ENCODE results near the gene MARK4.

GRCh38 chr19:45293682-45294081 lies 42.6 kb downstream of the MARK4 start:
- TF ChIP-seq TAF1 (IDR thresholded peaks at IDR 0.05; ENCODE audit: low read depth) = no peak
- no peak for TF ChIP-seq YY1 (IDR thresholded peaks at IDR 0.05; ENCODE audit: low read depth)
- no peak for TF ChIP-seq CREB1 (IDR thresholded peaks at IDR 0.05; ENCODE audit: low read depth)
- no peak for TF ChIP-seq FOXM1 (IDR thresholded peaks at IDR 0.05; ENCODE audit: borderline replicate concordance, low read depth)
- TF ChIP-seq REST (IDR thresholded peaks at IDR 0.05; ENCODE audit: low read depth) = no peak
- TF ChIP-seq EGR1 (IDR thresholded peaks at IDR 0.05) = no peak
- TF ChIP-seq ZBTB7A (IDR thresholded peaks at IDR 0.05; ENCODE audit: low read depth) = no peak
- TF ChIP-seq NFIC (IDR thresholded peaks at IDR 0.05) = no peak
- no peak for TF ChIP-seq TCF12 (IDR thresholded peaks at IDR 0.05; ENCODE audit: low read depth)
- no peak for TF ChIP-seq MAX (IDR thresholded peaks at IDR 0.05)
- TF ChIP-seq TEAD4 (IDR thresholded peaks at IDR 0.05) = no peak
